GM18507 (cell line): ENCODE measurements around the gene TIPIN.
"Not testable (repeated sequence)": the region's sequence is repeated elsewhere in the genome, so short reads cannot be mapped to it uniquely, and the experiment has no call there.

Experiments used
- DNase-seq: peaks from one replicate; pipeline ENCODE4 v3.0.0; 2011; ENCODE audit warnings: low read depth; ENCODE audit not compliant: insufficient read length; ENCODE audit errors: extremely low spot score
- FAIRE-seq: peaks from 2 replicates; lab custom pipeline; 2011; peaks lifted over from hg19 to GRCh38; lab: Jason Lieb, UNC

The TIPIN gene

GRCh38 chr15:66309828-66310227, 46.7 kb downstream of the TIPIN start:
- FAIRE-seq (no peak), DNase-seq (no peak)

- DNase-seq = no peak
- no peak for FAIRE-seq
These were observed 48.0 kb downstream of the TIPIN start for GRCh38 chr15:66308531-66308930.

GRCh38 chr15:66306381-66306780, 50.1 kb downstream of the TIPIN start:
- FAIRE-seq = no peak
- no peak for DNase-seq

GRCh38 chr15:66304425-66304824, 52.1 kb downstream of the TIPIN start:
- DNase-seq, FAIRE-seq: not testable (repeated sequence)

- no peak for FAIRE-seq
- no peak for DNase-seq
These were observed 53.8 kb downstream of the TIPIN start for GRCh38 chr15:66302489-66303278.

GRCh38 chr15:66298803-66299251, 57.7 kb downstream of the TIPIN start:
- no peak for DNase-seq
- no peak for FAIRE-seq

- DNase-seq = no peak
- no peak for FAIRE-seq
These were observed 60.3 kb downstream of the TIPIN start for GRCh38 chr15:66296186-66296585.

GRCh38 chr15:66294932-66295235, 61.6 kb downstream of the TIPIN start:
- no peak for DNase-seq
- no peak for FAIRE-seq

GRCh38 chr15:66294157-66294931, 62.1 kb downstream of the TIPIN start:
- FAIRE-seq (peak; percentile 72), DNase-seq (no peak)

- FAIRE-seq (no peak), DNase-seq (peak; percentile 64)
These were observed 62.9 kb downstream of the TIPIN start, which contains the start of gene DIS3L for GRCh38 chr15:66293419-66294156. DIS3L (plus strand) TSS chr15:66293568; CDS start chr15:66293597, 29 bp downstream.

- FAIRE-seq (no peak), DNase-seq (no peak)
These were observed 63.7 kb downstream of the TIPIN start for GRCh38 chr15:66292571-66293418.

- no peak for FAIRE-seq
These were observed 64.5 kb downstream of the TIPIN start for GRCh38 chr15:66291816-66292570.

GRCh38 chr15:66290518-66290917, 66.0 kb downstream of the TIPIN start:
- no peak for DNase-seq
- FAIRE-seq = no peak

More at GRCh38 chr15:66291816-66292570, 64.5 kb downstream of the TIPIN start:
- DNase-seq = no peak

- DNase-seq (no peak), FAIRE-seq (no peak)
These were observed 66.5 kb downstream of the TIPIN start for GRCh38 chr15:66290007-66290406.

- DNase-seq = no peak
- FAIRE-seq = no peak
These were observed 67.8 kb downstream of the TIPIN start for GRCh38 chr15:66288551-66289185.

- no peak for DNase-seq
- peak; percentile 12 for FAIRE-seq
These were observed 68.4 kb downstream of the TIPIN start for GRCh38 chr15:66288093-66288492.

GRCh38 chr15:66287461-66288057, 68.9 kb downstream of the TIPIN start:
- FAIRE-seq (peak; percentile 73), DNase-seq (no peak)
